HG03139 (cell line): ENCODE measurements around the gene ABHD15.

Experiments used
- ATAC-seq: cut with Tn5 transposase; IDR thresholded peaks from one replicate; pipeline ENCODE4 v1.9.1; 2021; ENCODE audit not compliant: unreplicated experiment

Gene ABHD15

DNA sequence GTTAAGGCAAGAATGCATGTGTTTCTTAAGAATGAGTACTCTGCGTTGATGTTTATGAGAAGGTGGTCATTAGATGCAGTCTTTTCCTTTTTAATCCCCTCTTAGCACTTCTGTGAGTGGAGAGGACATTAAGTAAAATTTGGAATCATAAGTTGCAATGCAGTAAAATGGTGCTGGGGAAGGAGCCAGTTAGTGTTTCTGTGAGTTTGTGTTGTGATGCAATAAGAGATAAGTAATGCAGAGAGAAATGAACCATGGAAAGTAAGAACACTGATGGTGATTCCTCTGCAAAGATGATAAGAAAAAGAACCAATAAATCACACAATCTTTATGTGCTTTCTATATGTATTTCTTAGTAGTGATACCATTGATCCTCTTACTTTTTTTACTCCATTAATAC lies 20.0 kb downstream of the ABHD15 start:
- ATAC-seq, result no peak

- no peak for ATAC-seq
Measured at GRCh38 chr17:29546085-29546484, 20.8 kb downstream of the ABHD15 start.

GRCh38 chr17:29544066-29544465 lies 22.8 kb downstream of the ABHD15 start:
- ATAC-seq, result no peak

DNA sequence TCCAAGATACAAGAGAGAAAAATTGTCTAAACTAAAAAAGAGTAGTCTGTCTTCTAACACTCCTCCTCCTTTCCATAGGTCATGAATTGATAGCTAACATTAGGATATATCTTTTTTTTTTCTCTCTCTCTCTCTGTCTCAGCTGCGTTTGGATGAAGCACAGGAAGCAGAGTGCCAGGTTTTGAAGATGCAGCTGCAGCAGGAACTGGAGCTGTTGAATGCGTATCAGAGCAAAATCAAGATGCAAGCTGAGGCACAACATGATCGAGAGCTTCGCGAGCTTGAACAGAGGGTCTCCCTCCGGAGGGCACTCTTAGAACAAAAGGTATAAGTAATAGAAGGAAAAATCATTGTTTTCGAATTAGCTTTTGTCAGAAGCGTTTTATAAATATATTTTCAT lies 32.9 kb downstream of the ABHD15 start:
- ATAC-seq, result no peak

DNA sequence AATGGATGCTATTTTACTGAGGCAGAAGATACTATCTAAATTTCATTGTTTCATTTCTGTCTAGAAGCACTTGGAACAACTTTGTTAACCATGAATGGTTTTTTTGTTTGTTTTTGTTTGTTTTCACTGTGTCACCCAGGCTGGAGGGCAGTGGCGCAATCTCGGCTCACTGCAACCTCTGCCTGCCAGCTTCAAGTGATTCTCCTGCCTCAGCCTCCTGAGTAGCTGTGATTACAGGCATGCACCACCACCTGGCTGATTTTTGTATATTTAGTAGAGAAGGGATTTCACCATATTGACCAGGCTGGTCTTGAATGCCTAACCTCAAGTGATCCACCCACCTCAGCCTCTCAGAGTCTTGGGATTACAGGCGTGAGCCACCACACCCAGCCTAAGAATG lies 40.5 kb downstream of the ABHD15 start:
- ATAC-seq, result no peak

- no peak for ATAC-seq
Measured at GRCh38 chr17:29524692-29525091, 42.1 kb downstream of the ABHD15 start.

DNA sequence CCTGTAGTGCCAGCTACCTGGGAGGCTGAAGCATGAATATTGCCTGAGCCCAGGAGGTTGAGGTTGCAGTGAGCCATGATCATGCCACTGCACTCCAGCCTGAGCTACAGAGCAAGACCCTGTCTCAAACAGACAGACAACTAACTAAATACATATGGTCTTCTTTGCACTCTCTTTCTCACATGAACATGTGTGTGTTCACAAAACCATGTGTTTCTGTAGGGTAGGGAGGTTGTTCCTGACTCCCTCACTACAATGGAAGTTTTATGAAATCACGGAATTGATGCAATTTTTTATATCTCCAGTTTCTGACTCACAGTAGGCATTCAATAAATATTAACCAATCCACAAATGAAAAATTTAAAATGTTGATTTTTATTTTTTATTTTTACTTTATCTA lies 48.5 kb downstream of the ABHD15 start:
- ATAC-seq, result no peak

DNA sequence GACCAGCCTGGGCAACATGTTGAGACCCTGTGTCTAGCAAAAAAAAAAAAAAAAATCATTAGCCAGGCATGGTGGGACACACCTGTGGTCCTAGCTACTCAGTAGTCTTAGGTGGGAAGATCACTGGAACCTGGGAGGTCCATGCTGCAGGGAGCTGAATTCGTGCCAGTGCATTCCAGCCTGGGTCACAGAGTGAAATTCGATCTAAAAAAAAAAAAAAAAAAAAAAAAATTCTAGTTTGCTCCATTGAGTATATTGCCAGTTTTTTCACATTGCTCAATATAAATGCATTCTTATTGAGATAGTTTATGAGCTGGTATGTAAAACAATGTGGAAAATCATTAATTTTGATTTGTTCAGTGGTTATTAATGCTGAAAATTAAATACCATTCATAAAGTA lies 52.0 kb downstream of the ABHD15 start:
- no peak for ATAC-seq

GRCh38 chr17:29510953-29511352 lies 55.9 kb downstream of the ABHD15 start:
- no peak for ATAC-seq
